B cell (primary cell): ENCODE results near the gene STYK1. TPM values are rescaled to one million over a fixed set of nuclear protein-coding genes. Genes with fewer than 3 reads are reported as not detected.

Source experiments
- ATAC-seq: fragments of 200-7000 bp; cut with Tn5 transposase; one replicate; pipeline ENCODE4 v1.10.0; 2021; ENCODE audit warnings: low read depth, mild to moderate bottlenecking, moderate number of reproducible peaks, moderate library complexity
- CTCF ChIA-PET: fragments of 350-600 bp; sonication (Branson Sonifier 250); formaldehyde crosslinking; loops from one replicate; lab custom pipeline; 2021; ENCODE audit warnings: antibody characterized with exemption, inconsistent platforms; lab: Charles Lee
- POLR2A ChIA-PET: fragments of 350-600 bp; sonication (Branson Sonifier 250); formaldehyde crosslinking; loops from one replicate; lab custom pipeline; 2021; ENCODE audit warnings: antibody characterized with exemption; lab: Charles Lee
- DNase-seq: peaks from one replicate; pipeline ENCODE4 v3.0.0; 2013
- H2AFZ ChIP-seq: 2 replicates; pipeline ENCODE4 v1.6.1; 2012; ENCODE audit warnings: mild to moderate bottlenecking, low read depth, low read length; ENCODE audit not compliant: insufficient read depth, poor library complexity, severe bottlenecking
- H3K27ac ChIP-seq, 2 donors: 1 replicate in 1 of 2; 2 replicates in 1 of 2; pipeline ENCODE4 v1.5.1; 2012 to 2013; ENCODE audit warnings: low read length in 2 of 2, mild to moderate bottlenecking in 2 of 2, moderate library complexity in 1 of 2
- H3K27me3 ChIP-seq, 4 experiments: fragments of 200-600 bp in 1 of 4; sonication (generic) in 1 of 4; replicated peaks in 1 of 4; 1 replicate in 2 of 4; 2 replicates in 2 of 4; pipeline versions ENCODE4 v1.6.1 to v1.7.0; 2013 to 2016; ENCODE audit warnings: low read length in 3 of 4, mild to moderate bottlenecking in 2 of 4, mixed read lengths in 1 of 4, moderate library complexity in 1 of 4; ENCODE audit not compliant: insufficient read depth in 4 of 4, control insufficient read depth in 3 of 4; ENCODE audit errors: control extremely low read depth in 1 of 4
- H3K36me3 ChIP-seq, 2 experiments: replicated peaks in 1 of 2; 1 replicate in 1 of 2; 2 replicates in 1 of 2; pipeline versions ENCODE4 v1.6.1 to v1.7.1; 2013; ENCODE audit warnings: low read length in 1 of 2; ENCODE audit not compliant: insufficient read depth in 2 of 2, control insufficient read depth in 1 of 2; ENCODE audit errors: control extremely low read depth in 1 of 2, extremely low read depth in 1 of 2
- H3K4me1 ChIP-seq, 2 donors: fragments of 200-600 bp in 1 of 2; sonication (generic) in 1 of 2; 1 replicate in 1 of 2; 2 replicates in 1 of 2; pipeline versions ENCODE4 v1.5.1 to v1.6.1; 2013 to 2017; ENCODE audit warnings: low read length in 2 of 2; ENCODE audit not compliant: control insufficient read depth in 2 of 2, insufficient read depth in 2 of 2
- H3K4me2 ChIP-seq: replicated peaks from 2 replicates; pipeline ENCODE3; 2012; ENCODE audit warnings: mild to moderate bottlenecking, low read depth, low read length; ENCODE audit not compliant: poor library complexity, severe bottlenecking
- H3K4me3 ChIP-seq, 5 experiments: fragments of 200-600 bp in 1 of 5; sonication (generic) in 1 of 5; 1 replicate in 3 of 5; 2 replicates in 2 of 5; pipeline versions ENCODE4 v1.5.1 to v1.7.0; 2011 to 2016; ENCODE audit warnings: low read length in 4 of 5, mild to moderate bottlenecking in 4 of 5, low read depth in 2 of 5, control low read depth in 1 of 5, moderate library complexity in 1 of 5; ENCODE audit not compliant: insufficient read depth in 1 of 5; ENCODE audit errors: control extremely low read depth in 1 of 5, extremely low read depth in 1 of 5
- H3K79me2 ChIP-seq: fragments of 200-600 bp; sonication (generic); one replicate; pipeline ENCODE4 v1.6.0; 2016; ENCODE audit warnings: low read length; ENCODE audit not compliant: control insufficient read depth, insufficient read depth
- H3K9ac ChIP-seq: fragments of 200-600 bp; sonication (generic); 2 replicates; pipeline ENCODE4 v1.6.1; 2017; ENCODE audit warnings: mild to moderate bottlenecking, low read length, moderate library complexity
- H3K9me3 ChIP-seq, 3 donors: one replicate each; pipeline versions ENCODE4 v1.6.1 to v1.7.1; 2013; ENCODE audit warnings: low read length in 2 of 3; ENCODE audit not compliant: control insufficient read depth in 2 of 3, insufficient read depth in 1 of 3; ENCODE audit errors: control extremely low read depth in 1 of 3
- H4K20me1 ChIP-seq: 2 replicates; pipeline ENCODE4 v1.6.0; 2012; ENCODE audit warnings: mild to moderate bottlenecking, low read length; ENCODE audit not compliant: insufficient read depth, control insufficient read depth, poor library complexity, severe bottlenecking
- H3K27ac Mint-ChIP-seq: one replicate; pipeline ENCODE4 v1.8.0; 2021; ENCODE audit warnings: mixed read lengths
- H3K27me3 Mint-ChIP-seq: one replicate; pipeline ENCODE4 v1.8.0; 2021; ENCODE audit warnings: mixed read lengths
- H3K4me1 Mint-ChIP-seq: one replicate; pipeline ENCODE4 v1.8.0; 2021; ENCODE audit warnings: mixed read lengths
- H3K4me3 Mint-ChIP-seq: one replicate; pipeline ENCODE4 v1.8.0; 2021; ENCODE audit warnings: mixed read lengths
- H3K9me3 Mint-ChIP-seq: one replicate; pipeline ENCODE4 v1.8.0; 2022; ENCODE audit warnings: mixed read lengths; ENCODE audit not compliant: insufficient read depth
- CTCF ChIP-seq: fragments of 200-600 bp; IDR thresholded peaks from one replicate; pipeline ENCODE4 v1.8.0; 2022; ENCODE audit warnings: antibody characterized with exemption, mild to moderate bottlenecking
- EZH2 ChIP-seq: IDR thresholded peaks from 2 replicates; pipeline ENCODE4 v1.6.1; 2012; ENCODE audit warnings: borderline replicate concordance, low read depth, mild to moderate bottlenecking, moderate library complexity, low read length; ENCODE audit not compliant: insufficient read depth, poor library complexity, severe bottlenecking
- WGBS: methylation state at CpG from one replicate; pipeline ENCODE4 v1.1.5; 2013; ENCODE audit warnings: missing lambda C conversion rate; ENCODE audit not compliant: insufficient coverage; 5-methylcytosine and 5-hydroxymethylcytosine counted together
- intact Hi-C: fragments of 100-400 bp; cut with micrococcal nuclease; formaldehyde crosslinking; loops from one replicate; pipeline ENCODE4 v1.10.0; 2022
- polyA plus RNA-seq: library from polyadenylated mRNA; depleted of rRNA; stranded (reverse); fragments of >200 nt; gene quantifications from 2 replicates; pipeline ENCODE4 v1.2.3, GENCODE V29; 2012
- total RNA-seq, 2 donors: library from RNA; stranded (reverse); fragments of 120-200 nt in 1 of 2; gene quantifications; 1 replicate in 1 of 2; 2 replicates in 1 of 2; pipeline versions ENCODE4 v1.2.3 to v1.2.4, GENCODE V29; 2013 to 2022

STYK1 gene
- total and polyA plus RNA-seq, 2 donors (not counting 1 experiment from before 2014, with no cell fraction given), result not detected

DNA sequence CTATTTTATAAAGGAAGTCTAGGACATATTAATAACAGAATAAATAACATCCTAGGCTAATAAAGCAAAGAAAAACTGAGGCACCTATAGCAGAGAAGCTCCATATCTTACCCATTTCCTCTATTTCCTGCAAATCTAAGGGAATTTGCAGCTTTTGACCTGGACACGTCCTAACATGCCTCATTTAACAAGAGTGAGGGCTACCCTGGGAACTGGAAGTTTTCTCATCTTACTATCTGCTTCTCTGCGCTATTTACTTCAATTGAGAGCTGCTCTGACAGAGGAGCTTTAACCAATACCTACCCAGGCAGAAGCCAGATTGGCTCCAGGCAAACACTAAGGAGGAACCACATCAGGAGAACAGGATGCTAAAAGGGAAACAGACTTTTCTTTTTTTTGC, 43.6 kb upstream of the STYK1 start:
- Mint-ChIP-seq H3K4me1 (peaks cover 20% of the 10 kb centered on the region), H3K27ac (no peak overlapping the region), H3K4me3 (no peak overlapping the region), H3K27me3 (peaks cover 12% of the 10 kb centered on the region), H3K9me3 (no peaks in the 10 kb centered on the region)
- Histone ChIP-seq H3K4me1 (peaks cover 12 to 20% of the 10 kb centered on the region in 2 donors), H4K20me1 (no peaks in the 10 kb centered on the region), H3K4me3 (no peak overlapping the region), H3K27ac (no peak overlapping the region), H3K79me2 (peaks cover 9% of the 10 kb centered on the region), H3K27me3 (no peaks in the 10 kb centered on the region), H2AFZ (no peak overlapping the region), H3K36me3 (peaks cover 10 to 20% of the 10 kb centered on the region in 2 experiments), H3K9me3 (peaks cover 0 to 2% (median 0%) of the 10 kb centered on the region in 3 donors), H3K4me2 (no peak overlapping the region), H3K9ac (no peak overlapping the region)
- CTCF ChIA-PET, result no interaction called here
- POLR2A ChIA-PET, result no interaction called here
- no peak for TF ChIP-seq EZH2
- TF ChIP-seq CTCF, result no peak
- intact Hi-C loops, result no loop called here
- WGBS, result 70% methylated on average over 2 of the region's 2 CpGs
- ATAC-seq, result no peak
- no peak for DNase-seq

GRCh38 chr12:10716704-10717315, 43.0 kb upstream of the STYK1 start:
- H3K9ac ChIP-seq, result no peak overlapping the region
- no peaks in the 10 kb centered on the region for H3K27me3 ChIP-seq
- POLR2A ChIA-PET, result no interaction called here
- ATAC-seq (no peak), DNase-seq (no peak)
- 98% methylated on average over 5 of the region's 6 CpGs for WGBS
- no peak overlapping the region for H3K27ac ChIP-seq
- peaks cover 14 to 25% of the 10 kb centered on the region in 2 experiments for H3K36me3 ChIP-seq
- no peak overlapping the region for H3K4me3 Mint-ChIP-seq
- H2AFZ ChIP-seq, result no peak overlapping the region
- no peak overlapping the region for H3K4me3 ChIP-seq
- no peaks in the 10 kb centered on the region for H4K20me1 ChIP-seq
- CTCF ChIA-PET, result no interaction called here
- H3K27ac Mint-ChIP-seq, result no peak overlapping the region
- H3K27me3 Mint-ChIP-seq, result peaks cover 6% of the 10 kb centered on the region
- H3K79me2 ChIP-seq, result peaks cover 5% of the 10 kb centered on the region
- H3K4me1 ChIP-seq, result peaks cover 12 to 15% of the 10 kb centered on the region in 2 donors
- H3K9me3 ChIP-seq, result no peaks in the 10 kb centered on the region
- H3K9me3 Mint-ChIP-seq, result no peaks in the 10 kb centered on the region
- intact Hi-C loops, result no loop called here
- peaks cover 14% of the 10 kb centered on the region for H3K4me1 Mint-ChIP-seq
- TF ChIP-seq CTCF (no peak), EZH2 (no peak)
- no peak overlapping the region for H3K4me2 ChIP-seq
